HG02678 (cell line): ENCODE measurements around the gene NFE2L3.

Experiments used
- ATAC-seq: cut with Tn5 transposase; IDR thresholded peaks from one replicate; pipeline ENCODE4 v1.9.1; 2021; ENCODE audit warnings: mild to moderate bottlenecking, moderate library complexity; ENCODE audit not compliant: unreplicated experiment

Gene NFE2L3

GRCh38 chr7:26198133-26198780 lies 46.3 kb downstream of the NFE2L3 start:
- no peak for ATAC-seq

- no peak for ATAC-seq
Measured at GRCh38 chr7:26198781-26199169, 46.8 kb downstream of the NFE2L3 start.

GRCh38 chr7:26199301-26200037 lies 47.5 kb downstream of the NFE2L3 start:
- no peak for ATAC-seq

- peak; percentile 9 for ATAC-seq
Measured at GRCh38 chr7:26200038-26200443, 48.0 kb downstream of the NFE2L3 start.

- peak; percentile 61 for ATAC-seq
Measured at GRCh38 chr7:26200444-26201246, 48.6 kb downstream of the NFE2L3 start, which contains the start of gene HNRNPA2B1. Gene HNRNPA2B1, minus strand, starts transcription at chr7:26200746. Its CDS starts 169 bp downstream, at chr7:26200577.

- peak; percentile 44 for ATAC-seq
Measured at GRCh38 chr7:26201247-26202018, 49.4 kb downstream of the NFE2L3 start, which contains the start of gene CBX3. Gene CBX3, plus strand, starts transcription at chr7:26201745. Its CDS starts 1,254 bp downstream, at chr7:26202999.

- ATAC-seq, result no peak
Measured at GRCh38 chr7:26202019-26202990, 50.3 kb downstream of the NFE2L3 start.

- no peak for ATAC-seq
Measured at GRCh38 chr7:26203016-26203415, 51.0 kb downstream of the NFE2L3 start.

- no peak for ATAC-seq
Measured at GRCh38 chr7:26208040-26208439, 56.0 kb downstream of the NFE2L3 start.

- no peak for ATAC-seq
Measured at GRCh38 chr7:26212921-26213718, 61.1 kb downstream of the NFE2L3 start.

- ATAC-seq, result no peak
Measured at GRCh38 chr7:26213807-26214515, 62.0 kb downstream of the NFE2L3 start.

GRCh38 chr7:26216049-26216448 lies 64.1 kb downstream of the NFE2L3 start:
- ATAC-seq, result no peak

GRCh38 chr7:26224359-26224758 lies 72.4 kb downstream of the NFE2L3 start:
- no peak for ATAC-seq

GRCh38 chr7:26227987-26228386 lies 76.0 kb downstream of the NFE2L3 start:
- ATAC-seq, result no peak

GRCh38 chr7:26233902-26234511 lies 82.0 kb downstream of the NFE2L3 start:
- no peak for ATAC-seq
